ENCODE measurements around the gene NT5DC2.

DNA sequence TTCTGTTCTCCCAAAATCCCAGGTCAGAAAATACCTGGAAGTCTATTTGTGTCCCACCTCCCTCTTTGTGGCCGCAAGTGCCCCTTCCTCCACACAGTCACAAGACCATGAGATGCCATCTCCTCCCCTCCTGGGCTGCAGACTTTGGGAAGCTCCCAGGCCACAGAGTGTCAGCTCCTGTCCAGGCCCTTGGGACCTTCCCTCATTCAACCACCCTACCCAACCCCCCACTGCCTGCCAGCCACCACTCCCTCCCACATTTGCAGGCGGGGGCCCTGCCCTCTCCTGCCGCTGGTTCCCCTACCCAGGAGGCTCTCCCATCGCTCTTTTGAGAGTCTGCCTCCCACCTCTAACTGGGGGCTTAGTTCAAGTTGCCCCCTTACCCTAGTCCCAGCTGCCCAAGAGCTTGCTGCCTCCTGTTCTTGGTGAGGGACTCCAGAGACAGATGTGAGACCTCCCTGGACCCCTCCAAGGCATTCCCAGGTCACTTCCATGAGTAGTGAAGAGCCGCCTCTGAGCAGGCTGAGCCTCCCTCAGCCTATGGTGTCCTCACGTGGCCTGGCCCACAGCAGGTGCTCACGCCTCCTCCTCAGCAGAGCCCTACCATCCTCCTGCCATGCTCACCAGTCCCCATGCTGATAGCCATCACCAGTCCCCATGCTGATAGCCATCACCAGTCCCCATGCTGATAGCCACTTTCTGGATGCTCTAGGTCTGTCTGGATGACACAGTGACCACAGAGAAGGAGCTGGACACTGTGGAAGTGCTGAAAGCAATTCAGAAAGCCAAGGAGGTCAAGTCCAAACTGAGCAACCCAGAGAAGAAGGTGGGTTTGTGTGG, 54.4 kb downstream of the NT5DC2 start:
- TF ChIP-seq EZH2 (IDR thresholded peaks at IDR 0.05; ENCODE audit: low read length, unreplicated experiment) (no peak), EZH2phosphoT487 (IDR thresholded peaks at IDR 0.05; ENCODE audit: borderline replicate concordance, low read length) (no peak)
- TF ChIP-seq, protein P1, sequence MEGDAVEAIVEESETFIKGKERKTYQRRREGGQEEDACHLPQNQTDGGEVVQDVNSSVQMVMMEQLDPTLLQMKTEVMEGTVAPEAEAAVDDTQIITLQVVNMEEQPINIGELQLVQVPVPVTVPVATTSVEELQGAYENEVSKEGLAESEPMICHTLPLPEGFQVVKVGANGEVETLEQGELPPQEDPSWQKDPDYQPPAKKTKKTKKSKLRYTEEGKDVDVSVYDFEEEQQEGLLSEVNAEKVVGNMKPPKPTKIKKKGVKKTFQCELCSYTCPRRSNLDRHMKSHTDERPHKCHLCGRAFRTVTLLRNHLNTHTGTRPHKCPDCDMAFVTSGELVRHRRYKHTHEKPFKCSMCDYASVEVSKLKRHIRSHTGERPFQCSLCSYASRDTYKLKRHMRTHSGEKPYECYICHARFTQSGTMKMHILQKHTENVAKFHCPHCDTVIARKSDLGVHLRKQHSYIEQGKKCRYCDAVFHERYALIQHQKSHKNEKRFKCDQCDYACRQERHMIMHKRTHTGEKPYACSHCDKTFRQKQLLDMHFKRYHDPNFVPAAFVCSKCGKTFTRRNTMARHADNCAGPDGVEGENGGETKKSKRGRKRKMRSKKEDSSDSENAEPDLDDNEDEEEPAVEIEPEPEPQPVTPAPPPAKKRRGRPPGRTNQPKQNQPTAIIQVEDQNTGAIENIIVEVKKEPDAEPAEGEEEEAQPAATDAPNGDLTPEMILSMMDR (conservative IDR thresholded peaks at IDR 0.05; ENCODE audit: low read depth, low read length), result no peak

All from PC-3 (cell line).